ENCODE measurements around the gene MALAT1. TPM values are rescaled to one million over a fixed set of nuclear protein-coding genes. Genes with fewer than 3 reads are reported as not detected.
A peak's percentile ranks its signal among the peaks of the same experiment; 100 is the strongest.

Gene MALAT1
- total and polyA plus RNA-seq, 2 of the 13 experiments (the other 11 are each of a cell fraction or from before 2014, with no cell fraction given): 143 to 1,237 TPM

DNA sequence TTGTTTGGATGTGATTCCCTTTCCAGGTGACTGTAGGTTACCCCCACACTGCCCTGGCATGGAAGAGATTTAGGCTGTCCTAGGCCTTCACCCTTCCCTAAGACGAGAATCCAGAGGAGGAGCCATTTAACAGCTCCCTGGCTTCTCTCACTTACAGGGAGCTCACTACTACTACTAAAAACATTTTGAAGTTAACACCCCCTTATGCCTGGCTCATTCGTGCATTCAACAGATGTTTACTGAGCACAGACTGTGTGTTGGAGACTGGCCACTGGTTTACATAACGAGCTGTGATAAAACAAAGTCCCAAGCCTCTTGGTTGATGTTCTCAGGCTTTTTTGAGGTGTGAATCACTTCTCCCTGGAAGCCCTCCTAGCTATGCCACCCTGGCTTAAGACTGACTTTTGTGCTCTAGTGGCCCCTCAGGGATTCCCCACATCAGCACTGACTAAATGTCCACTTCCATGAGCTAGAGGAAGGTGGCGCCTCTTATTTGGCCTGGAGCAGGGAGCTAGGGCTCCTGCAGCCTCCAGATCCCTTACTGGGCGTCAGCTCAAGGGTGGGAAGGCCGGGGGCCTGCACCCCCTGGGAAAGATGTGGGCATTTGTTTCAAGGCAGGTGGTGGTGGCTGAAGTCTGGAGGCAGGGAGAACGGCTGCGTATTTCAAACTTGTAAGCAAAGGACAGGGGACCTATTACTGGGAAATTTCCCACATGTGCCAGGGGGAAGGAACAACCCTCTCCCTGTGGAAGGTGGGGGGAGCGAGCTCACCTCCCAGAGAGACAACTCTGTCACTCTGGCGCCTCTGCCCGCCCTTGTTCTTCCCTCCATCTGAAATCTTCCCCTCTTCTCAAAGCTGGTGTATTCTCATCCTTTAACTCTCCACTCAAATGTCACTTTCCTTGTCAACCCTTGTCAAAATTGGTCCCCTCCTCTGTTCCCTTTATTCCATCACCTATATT lies 19.4 kb upstream of the MALAT1 start (continued):
- TF ChIP-seq FOSL2 (CRISPR knock-in tag; IDR thresholded peaks at IDR 0.05) (peak; percentile 50; the same call in 1 of the 2 replicates), NFRKB (IDR thresholded peaks at IDR 0.05) (no peak), NR2F6 (IDR thresholded peaks at IDR 0.05) (no peak), NR2F6 (CRISPR knock-in tag; IDR thresholded peaks at IDR 0.05) (0 out of 2 replicates have a peak, but pooled peaks have one; percentile 23), PHB2 (IDR thresholded peaks at IDR 0.05; ENCODE audit: partially characterized antibody) (no peak), RARA (CRISPR knock-in tag; IDR thresholded peaks at IDR 0.05) (no peak), ZNF713 (CRISPR knock-in tag; IDR thresholded peaks at IDR 0.05) (no peak), KDM3A (CRISPR knock-in tag; IDR thresholded peaks at IDR 0.05; ENCODE audit: low read depth) (peak; percentile 58; the same call in 1 of the 2 replicates), ZNF121 (CRISPR knock-in tag; IDR thresholded peaks at IDR 0.05) (no peak), ZNF747 (CRISPR knock-in tag; IDR thresholded peaks at IDR 0.05; ENCODE audit: borderline replicate concordance) (0 out of 2 replicates have a peak, but pooled peaks have one; percentile 33), ZNF879 (CRISPR knock-in tag; IDR thresholded peaks at IDR 0.05) (no peak), ZNF230 (CRISPR knock-in tag; IDR thresholded peaks at IDR 0.05) (0 out of 2 replicates have a peak, but pooled peaks have one; percentile 70), DNMT3B (CRISPR knock-in tag; conservative IDR thresholded peaks at IDR 0.05) (0 out of 2 replicates have a peak, but pooled peaks have one; percentile 62), BORCS8-MEF2B (CRISPR knock-in tag; IDR thresholded peaks at IDR 0.05) (no peak), TEAD3 (CRISPR knock-in tag; optimal IDR thresholded peaks at IDR 0.05; ENCODE audit: borderline replicate concordance) (no peak), ZNF331 (CRISPR knock-in tag; IDR thresholded peaks at IDR 0.05) (0 out of 2 replicates have a peak, but pooled peaks have one; percentile 34)
- TF ChIP-seq, protein P1, sequence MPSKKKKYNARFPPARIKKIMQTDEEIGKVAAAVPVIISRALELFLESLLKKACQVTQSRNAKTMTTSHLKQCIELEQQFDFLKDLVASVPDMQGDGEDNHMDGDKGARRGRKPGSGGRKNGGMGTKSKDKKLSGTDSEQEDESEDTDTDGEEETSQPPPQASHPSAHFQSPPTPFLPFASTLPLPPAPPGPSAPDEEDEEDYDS (CRISPR knock-in tag; IDR thresholded peaks at IDR 0.05): 0 out of 2 replicates have a peak, but pooled peaks have one; percentile 24
- TF ChIP-seq, protein P2, sequence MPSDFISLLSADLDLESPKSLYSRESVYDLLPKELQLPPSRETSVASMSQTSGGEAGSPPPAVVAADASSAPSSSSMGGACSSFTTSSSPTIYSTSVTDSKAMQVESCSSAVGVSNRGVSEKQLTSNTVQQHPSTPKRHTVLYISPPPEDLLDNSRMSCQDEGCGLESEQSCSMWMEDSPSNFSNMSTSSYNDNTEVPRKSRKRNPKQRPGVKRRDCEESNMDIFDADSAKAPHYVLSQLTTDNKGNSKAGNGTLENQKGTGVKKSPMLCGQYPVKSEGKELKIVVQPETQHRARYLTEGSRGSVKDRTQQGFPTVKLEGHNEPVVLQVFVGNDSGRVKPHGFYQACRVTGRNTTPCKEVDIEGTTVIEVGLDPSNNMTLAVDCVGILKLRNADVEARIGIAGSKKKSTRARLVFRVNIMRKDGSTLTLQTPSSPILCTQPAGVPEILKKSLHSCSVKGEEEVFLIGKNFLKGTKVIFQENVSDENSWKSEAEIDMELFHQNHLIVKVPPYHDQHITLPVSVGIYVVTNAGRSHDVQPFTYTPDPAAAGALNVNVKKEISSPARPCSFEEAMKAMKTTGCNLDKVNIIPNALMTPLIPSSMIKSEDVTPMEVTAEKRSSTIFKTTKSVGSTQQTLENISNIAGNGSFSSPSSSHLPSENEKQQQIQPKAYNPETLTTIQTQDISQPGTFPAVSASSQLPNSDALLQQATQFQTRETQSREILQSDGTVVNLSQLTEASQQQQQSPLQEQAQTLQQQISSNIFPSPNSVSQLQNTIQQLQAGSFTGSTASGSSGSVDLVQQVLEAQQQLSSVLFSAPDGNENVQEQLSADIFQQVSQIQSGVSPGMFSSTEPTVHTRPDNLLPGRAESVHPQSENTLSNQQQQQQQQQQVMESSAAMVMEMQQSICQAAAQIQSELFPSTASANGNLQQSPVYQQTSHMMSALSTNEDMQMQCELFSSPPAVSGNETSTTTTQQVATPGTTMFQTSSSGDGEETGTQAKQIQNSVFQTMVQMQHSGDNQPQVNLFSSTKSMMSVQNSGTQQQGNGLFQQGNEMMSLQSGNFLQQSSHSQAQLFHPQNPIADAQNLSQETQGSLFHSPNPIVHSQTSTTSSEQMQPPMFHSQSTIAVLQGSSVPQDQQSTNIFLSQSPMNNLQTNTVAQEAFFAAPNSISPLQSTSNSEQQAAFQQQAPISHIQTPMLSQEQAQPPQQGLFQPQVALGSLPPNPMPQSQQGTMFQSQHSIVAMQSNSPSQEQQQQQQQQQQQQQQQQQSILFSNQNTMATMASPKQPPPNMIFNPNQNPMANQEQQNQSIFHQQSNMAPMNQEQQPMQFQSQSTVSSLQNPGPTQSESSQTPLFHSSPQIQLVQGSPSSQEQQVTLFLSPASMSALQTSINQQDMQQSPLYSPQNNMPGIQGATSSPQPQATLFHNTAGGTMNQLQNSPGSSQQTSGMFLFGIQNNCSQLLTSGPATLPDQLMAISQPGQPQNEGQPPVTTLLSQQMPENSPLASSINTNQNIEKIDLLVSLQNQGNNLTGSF (CRISPR knock-in tag; IDR thresholded peaks at IDR 0.05): no peak
- TF ChIP-seq, protein P3, sequence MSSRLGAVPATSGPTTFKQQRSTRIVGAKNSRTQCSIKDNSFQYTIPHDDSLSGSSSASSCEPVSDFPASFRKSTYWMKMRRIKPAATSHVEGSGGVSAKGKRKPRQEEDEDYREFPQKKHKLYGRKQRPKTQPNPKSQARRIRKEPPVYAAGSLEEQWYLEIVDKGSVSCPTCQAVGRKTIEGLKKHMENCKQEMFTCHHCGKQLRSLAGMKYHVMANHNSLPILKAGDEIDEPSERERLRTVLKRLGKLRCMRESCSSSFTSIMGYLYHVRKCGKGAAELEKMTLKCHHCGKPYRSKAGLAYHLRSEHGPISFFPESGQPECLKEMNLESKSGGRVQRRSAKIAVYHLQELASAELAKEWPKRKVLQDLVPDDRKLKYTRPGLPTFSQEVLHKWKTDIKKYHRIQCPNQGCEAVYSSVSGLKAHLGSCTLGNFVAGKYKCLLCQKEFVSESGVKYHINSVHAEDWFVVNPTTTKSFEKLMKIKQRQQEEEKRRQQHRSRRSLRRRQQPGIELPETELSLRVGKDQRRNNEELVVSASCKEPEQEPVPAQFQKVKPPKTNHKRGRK (CRISPR knock-in tag; IDR thresholded peaks at IDR 0.05): no peak
- TF ChIP-seq, protein P4, sequence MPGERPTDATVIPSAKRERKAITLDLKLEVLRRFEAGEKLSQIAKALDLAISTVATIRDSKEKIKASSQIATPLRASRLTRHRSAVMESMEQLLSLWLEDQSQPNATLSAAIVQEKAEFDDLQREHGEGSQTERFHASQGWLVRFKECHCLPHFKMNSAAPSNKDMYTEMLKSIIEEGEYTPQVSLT (CRISPR knock-in tag; IDR thresholded peaks at IDR 0.05; ENCODE audit: borderline replicate concordance, low read depth): no peak
- TF ChIP-seq, protein P5, sequence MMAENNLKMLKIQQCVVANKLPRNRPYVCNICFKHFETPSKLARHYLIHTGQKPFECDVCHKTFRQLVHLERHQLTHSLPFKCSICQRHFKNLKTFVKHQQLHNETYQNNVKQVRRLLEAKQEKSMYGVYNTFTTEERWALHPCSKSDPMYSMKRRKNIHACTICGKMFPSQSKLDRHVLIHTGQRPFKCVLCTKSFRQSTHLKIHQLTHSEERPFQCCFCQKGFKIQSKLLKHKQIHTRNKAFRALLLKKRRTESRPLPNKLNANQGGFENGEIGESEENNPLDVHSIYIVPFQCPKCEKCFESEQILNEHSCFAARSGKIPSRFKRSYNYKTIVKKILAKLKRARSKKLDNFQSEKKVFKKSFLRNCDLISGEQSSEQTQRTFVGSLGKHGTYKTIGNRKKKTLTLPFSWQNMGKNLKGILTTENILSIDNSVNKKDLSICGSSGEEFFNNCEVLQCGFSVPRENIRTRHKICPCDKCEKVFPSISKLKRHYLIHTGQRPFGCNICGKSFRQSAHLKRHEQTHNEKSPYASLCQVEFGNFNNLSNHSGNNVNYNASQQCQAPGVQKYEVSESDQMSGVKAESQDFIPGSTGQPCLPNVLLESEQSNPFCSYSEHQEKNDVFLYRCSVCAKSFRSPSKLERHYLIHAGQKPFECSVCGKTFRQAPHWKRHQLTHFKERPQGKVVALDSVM (CRISPR knock-in tag; IDR thresholded peaks at IDR 0.05): no peak

Measured in HepG2 (cell line).